ENCODE data around the gene TAS2R30.

The TAS2R30 gene

GRCh38 chr12:11152725-11153124, 18.3 kb upstream of the TAS2R30 start:
- TF ChIP-seq REST (IDR thresholded peaks at IDR 0.05; ENCODE audit: insufficient read depth in 1 of 2, low read depth in 2 of 2, low read length in 2 of 2) (no peak), FOXP2 (optimal IDR thresholded peaks at IDR 0.05; ENCODE audit: borderline replicate concordance, extremely low read depth, extremely low read length, insufficient read depth) (no peak), POLR2AphosphoS5 (IDR thresholded peaks at IDR 0.05; ENCODE audit: low read depth, low read length) (no peak), TAF1 (IDR thresholded peaks at IDR 0.05; ENCODE audit: borderline replicate concordance, insufficient read depth, low read length) (no peak), SIN3A (IDR thresholded peaks at IDR 0.05; ENCODE audit: borderline replicate concordance, insufficient read depth, low read length) (no peak)

- TF ChIP-seq FOXP2 (optimal IDR thresholded peaks at IDR 0.05; ENCODE audit: borderline replicate concordance, extremely low read depth, extremely low read length, insufficient read depth) (no peak), SIN3A (IDR thresholded peaks at IDR 0.05; ENCODE audit: borderline replicate concordance, insufficient read depth, low read length) (no peak), REST (IDR thresholded peaks at IDR 0.05; ENCODE audit: insufficient read depth in 1 of 2, low read depth in 2 of 2, low read length in 2 of 2) (no peak), POLR2AphosphoS5 (IDR thresholded peaks at IDR 0.05; ENCODE audit: low read depth, low read length) (no peak), TAF1 (IDR thresholded peaks at IDR 0.05; ENCODE audit: borderline replicate concordance, insufficient read depth, low read length) (no peak)
Observed at GRCh38 chr12:11150832-11151231, 16.4 kb upstream of the TAS2R30 start.

DNA sequence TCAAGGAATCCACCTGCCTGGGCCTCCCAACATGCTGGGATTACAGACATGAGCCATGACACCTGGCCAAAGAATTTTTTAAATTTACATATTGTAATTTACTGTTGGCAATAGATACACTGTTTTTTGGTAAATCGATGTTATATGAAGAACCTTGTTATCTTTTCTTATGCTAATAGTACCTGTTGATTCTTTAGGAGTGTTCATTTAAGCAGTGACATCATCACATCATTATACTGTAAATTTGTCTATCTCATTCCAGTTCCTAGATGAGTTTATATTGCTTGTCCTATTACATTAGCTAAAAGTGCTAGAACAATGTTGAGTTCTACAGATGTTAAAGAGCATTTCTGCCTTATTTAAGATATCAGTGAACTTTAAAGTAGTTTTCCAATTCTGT, 13.0 kb upstream of the TAS2R30 start:
- TF ChIP-seq FOXP2 (optimal IDR thresholded peaks at IDR 0.05; ENCODE audit: borderline replicate concordance, extremely low read depth, extremely low read length, insufficient read depth) (no peak), SIN3A (IDR thresholded peaks at IDR 0.05; ENCODE audit: borderline replicate concordance, insufficient read depth, low read length) (no peak), TAF1 (IDR thresholded peaks at IDR 0.05; ENCODE audit: borderline replicate concordance, insufficient read depth, low read length) (no peak), REST (IDR thresholded peaks at IDR 0.05; ENCODE audit: insufficient read depth in 1 of 2, low read depth in 2 of 2, low read length in 2 of 2) (no peak), POLR2AphosphoS5 (IDR thresholded peaks at IDR 0.05; ENCODE audit: low read depth, low read length) (no peak)

DNA sequence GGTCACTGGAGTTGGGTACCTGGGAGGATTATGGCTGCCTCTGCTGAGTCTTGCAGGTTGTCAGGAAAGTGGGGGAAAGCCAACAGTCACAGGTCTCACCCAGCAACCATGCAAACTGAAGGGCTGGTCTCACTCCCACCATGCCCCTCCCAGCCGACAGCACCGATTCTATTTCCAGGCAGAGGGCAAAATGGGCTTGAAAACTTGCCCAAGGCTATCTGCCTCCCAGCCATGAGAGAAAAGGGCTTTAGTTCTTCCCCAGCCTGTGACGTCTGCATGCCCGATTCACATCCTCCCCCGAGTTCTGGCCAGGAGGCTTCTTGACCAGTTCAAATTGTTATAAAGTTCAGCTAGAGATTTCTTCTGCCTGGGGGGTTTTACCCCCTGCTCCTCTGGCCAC, 9.9 kb upstream of the TAS2R30 start:
- no peak for TF ChIP-seq POLR2AphosphoS5 (IDR thresholded peaks at IDR 0.05; ENCODE audit: low read depth, low read length)
- TF ChIP-seq REST (IDR thresholded peaks at IDR 0.05; ENCODE audit: insufficient read depth in 1 of 2, low read depth in 2 of 2, low read length in 2 of 2), result no peak
- no peak for TF ChIP-seq TAF1 (IDR thresholded peaks at IDR 0.05; ENCODE audit: borderline replicate concordance, insufficient read depth, low read length)
- TF ChIP-seq SIN3A (IDR thresholded peaks at IDR 0.05; ENCODE audit: borderline replicate concordance, insufficient read depth, low read length), result no peak
- no peak for TF ChIP-seq FOXP2 (optimal IDR thresholded peaks at IDR 0.05; ENCODE audit: borderline replicate concordance, extremely low read depth, extremely low read length, insufficient read depth)

GRCh38 chr12:11143352-11143751, 8.9 kb upstream of the TAS2R30 start:
- TF ChIP-seq TAF1 (IDR thresholded peaks at IDR 0.05; ENCODE audit: borderline replicate concordance, insufficient read depth, low read length), result no peak
- TF ChIP-seq REST (IDR thresholded peaks at IDR 0.05; ENCODE audit: insufficient read depth in 1 of 2, low read depth in 2 of 2, low read length in 2 of 2), result no peak
- TF ChIP-seq SIN3A (IDR thresholded peaks at IDR 0.05; ENCODE audit: borderline replicate concordance, insufficient read depth, low read length), result no peak
- no peak for TF ChIP-seq POLR2AphosphoS5 (IDR thresholded peaks at IDR 0.05; ENCODE audit: low read depth, low read length)
- TF ChIP-seq FOXP2 (optimal IDR thresholded peaks at IDR 0.05; ENCODE audit: borderline replicate concordance, extremely low read depth, extremely low read length, insufficient read depth), result no peak
